ENCODE measurements around the gene GPR180.

DNA sequence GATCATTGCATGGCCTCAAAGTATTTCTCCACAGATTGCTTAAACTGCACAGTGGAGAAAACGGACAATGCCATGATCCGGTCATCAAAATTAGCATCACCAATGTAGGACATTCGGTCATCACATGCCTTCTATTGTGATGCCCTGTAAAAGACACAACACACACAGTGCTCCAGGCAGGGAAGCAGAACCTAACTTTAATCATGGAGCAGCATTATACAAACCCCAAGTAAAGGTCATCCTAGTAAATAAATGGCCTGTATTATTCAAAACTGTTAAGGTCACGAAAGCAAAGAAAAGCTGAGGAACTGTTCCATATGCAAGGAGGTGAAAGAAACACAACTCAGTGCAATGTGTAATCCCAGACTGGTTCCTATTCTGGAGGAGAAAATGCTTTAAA is 47.9 kb upstream of the GPR180 start:
- TF ChIP-seq, protein P1, sequence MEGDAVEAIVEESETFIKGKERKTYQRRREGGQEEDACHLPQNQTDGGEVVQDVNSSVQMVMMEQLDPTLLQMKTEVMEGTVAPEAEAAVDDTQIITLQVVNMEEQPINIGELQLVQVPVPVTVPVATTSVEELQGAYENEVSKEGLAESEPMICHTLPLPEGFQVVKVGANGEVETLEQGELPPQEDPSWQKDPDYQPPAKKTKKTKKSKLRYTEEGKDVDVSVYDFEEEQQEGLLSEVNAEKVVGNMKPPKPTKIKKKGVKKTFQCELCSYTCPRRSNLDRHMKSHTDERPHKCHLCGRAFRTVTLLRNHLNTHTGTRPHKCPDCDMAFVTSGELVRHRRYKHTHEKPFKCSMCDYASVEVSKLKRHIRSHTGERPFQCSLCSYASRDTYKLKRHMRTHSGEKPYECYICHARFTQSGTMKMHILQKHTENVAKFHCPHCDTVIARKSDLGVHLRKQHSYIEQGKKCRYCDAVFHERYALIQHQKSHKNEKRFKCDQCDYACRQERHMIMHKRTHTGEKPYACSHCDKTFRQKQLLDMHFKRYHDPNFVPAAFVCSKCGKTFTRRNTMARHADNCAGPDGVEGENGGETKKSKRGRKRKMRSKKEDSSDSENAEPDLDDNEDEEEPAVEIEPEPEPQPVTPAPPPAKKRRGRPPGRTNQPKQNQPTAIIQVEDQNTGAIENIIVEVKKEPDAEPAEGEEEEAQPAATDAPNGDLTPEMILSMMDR (IDR thresholded peaks at IDR 0.05), result no peak
- TF ChIP-seq POLR2AphosphoS5 (IDR thresholded peaks at IDR 0.05; ENCODE audit: insufficient read depth in 1 of 2, low read depth in 1 of 2), result no peak
- no peak for TF ChIP-seq POLR2A (IDR thresholded peaks at IDR 0.05)
